C4-2B (cell line): ENCODE data around the gene KIF20B.

Experiments
- ZFX ChIP-seq: fragments of 450-650 bp; IDR thresholded peaks from 2 replicates; pipeline ENCODE4 v1.6.1; 2017
- TF ChIP-seq, protein P1 (sequence below): fragments of 450-650 bp; conservative IDR thresholded peaks from 2 replicates; pipeline ENCODE4 v1.5.1; 2017; ENCODE audit warnings: mild to moderate bottlenecking

DNA sequence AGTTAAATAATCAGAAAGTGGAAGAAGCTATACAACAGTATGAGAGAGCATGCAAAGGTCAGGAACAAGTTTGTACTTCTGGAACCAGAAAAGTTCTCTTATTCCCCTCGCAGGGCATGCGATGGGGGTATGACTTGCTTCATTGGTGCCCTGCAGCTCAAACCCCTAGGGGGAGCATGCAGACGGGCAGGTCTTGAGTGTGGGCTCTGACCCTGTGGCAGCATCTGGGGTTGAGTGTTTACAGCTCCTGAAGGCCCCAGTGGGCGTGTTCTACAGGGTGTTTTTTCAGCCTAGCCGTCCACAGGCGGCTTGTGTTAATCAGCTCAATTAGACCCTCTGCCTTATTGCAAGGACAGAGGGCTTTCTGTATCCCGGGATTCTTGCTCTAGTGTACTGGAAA, 44.5 kb downstream of the KIF20B start:
- TF ChIP-seq, protein P1, sequence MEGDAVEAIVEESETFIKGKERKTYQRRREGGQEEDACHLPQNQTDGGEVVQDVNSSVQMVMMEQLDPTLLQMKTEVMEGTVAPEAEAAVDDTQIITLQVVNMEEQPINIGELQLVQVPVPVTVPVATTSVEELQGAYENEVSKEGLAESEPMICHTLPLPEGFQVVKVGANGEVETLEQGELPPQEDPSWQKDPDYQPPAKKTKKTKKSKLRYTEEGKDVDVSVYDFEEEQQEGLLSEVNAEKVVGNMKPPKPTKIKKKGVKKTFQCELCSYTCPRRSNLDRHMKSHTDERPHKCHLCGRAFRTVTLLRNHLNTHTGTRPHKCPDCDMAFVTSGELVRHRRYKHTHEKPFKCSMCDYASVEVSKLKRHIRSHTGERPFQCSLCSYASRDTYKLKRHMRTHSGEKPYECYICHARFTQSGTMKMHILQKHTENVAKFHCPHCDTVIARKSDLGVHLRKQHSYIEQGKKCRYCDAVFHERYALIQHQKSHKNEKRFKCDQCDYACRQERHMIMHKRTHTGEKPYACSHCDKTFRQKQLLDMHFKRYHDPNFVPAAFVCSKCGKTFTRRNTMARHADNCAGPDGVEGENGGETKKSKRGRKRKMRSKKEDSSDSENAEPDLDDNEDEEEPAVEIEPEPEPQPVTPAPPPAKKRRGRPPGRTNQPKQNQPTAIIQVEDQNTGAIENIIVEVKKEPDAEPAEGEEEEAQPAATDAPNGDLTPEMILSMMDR, result no peak
- no peak for TF ChIP-seq ZFX
